Measurements from ENCODE around the gene C1QTNF1.

Gene C1QTNF1

GRCh38 chr17:79091226-79091670 is 67.3 kb downstream of the C1QTNF1 start:
- no peak for DNase-seq (ENCODE audit: low read depth)

DNA sequence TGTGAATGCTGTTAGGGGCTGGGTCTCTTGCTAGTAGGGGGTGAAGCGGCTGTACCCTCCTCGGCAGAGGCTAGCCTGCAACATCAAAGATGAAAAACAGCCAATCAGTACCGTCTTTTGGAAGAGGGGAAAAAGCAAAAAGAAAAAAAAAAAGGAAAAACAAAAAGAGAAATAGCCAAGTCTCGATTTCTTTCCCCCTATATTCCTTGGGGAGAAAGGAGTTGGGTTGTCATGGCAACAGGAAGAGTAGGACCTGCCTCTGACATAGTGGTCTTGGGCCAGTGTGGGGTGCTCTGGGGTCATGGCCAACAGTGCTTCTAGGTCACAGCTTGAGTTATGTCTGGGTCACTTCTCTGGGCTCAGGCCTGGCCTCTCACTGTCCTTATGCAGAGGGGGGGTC is 68.6 kb downstream of the C1QTNF1 start:
- DNase-seq (ENCODE audit: low read depth), result no peak

DNA sequence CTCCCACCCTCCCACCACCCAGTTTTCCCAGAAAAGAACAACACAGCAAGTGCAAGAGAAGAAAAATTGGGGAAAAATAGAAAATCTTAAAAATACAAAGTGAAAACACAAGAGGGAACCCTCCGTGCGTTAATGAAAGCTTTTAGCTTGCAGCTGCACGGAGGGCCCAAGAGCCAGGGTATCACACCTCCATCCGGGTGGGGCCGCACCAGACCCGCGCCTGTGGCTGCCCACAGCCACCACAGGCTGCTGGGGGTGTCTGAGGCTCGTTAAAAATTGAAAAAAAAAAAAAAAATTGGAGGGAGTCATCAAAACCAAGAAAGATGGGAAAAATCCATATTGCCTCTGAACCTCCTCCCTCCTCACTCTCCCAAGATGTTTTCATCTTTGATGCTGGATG is 69.3 kb downstream of the C1QTNF1 start:
- no peak for DNase-seq (ENCODE audit: low read depth)

GRCh38 chr17:79094261-79094660 is 70.3 kb downstream of the C1QTNF1 start:
- no peak for DNase-seq (ENCODE audit: low read depth)

- no peak for DNase-seq (ENCODE audit: low read depth)
These were observed 71.5 kb downstream of the C1QTNF1 start for GRCh38 chr17:79095345-79096055.

DNA sequence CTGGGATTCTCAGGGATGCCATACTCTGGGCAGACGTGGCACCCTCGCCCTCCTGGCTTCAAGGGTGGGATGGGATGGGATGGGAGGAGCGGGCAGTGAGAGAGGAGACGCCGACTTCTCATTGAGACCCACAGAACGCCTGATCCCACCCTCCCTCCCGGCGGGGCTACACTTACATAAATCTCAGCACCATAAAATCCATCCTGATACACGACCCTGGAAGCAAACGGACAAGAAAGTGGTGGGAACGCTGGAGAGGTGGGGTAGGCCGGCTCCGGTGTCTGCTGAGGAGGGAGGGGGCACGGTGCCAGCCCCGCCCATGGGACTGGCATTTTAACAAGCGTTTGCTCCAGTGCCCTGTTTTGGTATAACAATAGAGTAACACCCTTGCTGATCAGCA is 72.5 kb downstream of the C1QTNF1 start:
- DNase-seq (ENCODE audit: low read depth), result no peak

- no peak for DNase-seq (ENCODE audit: low read depth)
These were observed 73.5 kb downstream of the C1QTNF1 start for GRCh38 chr17:79097226-79098055.

DNA sequence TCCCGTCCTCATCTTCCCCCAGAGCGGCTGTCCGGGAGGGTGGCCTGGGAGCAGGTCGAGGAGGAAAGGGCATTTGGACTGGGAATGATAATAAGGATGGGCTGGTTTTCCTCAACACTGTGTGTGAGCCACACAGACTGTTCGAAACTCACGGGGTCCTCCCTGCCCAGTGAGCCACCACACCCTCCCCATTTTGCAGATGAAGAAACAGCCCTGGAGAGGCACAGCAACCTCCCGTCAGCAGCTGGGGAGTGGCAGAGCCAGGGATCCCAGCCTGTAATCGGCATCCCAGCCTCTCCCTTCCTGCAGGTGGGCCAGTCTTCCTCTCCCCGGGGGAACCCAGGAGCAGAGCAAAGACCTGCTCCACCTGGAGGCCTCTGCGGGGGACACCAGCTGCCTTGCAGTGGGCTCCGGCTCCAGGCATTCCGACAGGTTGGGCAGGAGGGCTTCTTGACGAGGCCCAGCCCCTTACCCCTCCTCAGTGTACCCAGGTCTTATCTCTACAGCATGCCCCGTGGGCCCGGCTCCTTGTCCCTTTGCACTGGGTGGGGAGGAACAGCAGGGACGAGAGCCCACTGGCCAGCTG is 74.4 kb downstream of the C1QTNF1 start:
- no peak for DNase-seq (ENCODE audit: low read depth)
